Glomerular endothelial cell (primary cell): ENCODE results near the gene PLXNC1. TPM values are rescaled to one million over a fixed set of nuclear protein-coding genes. Genes with fewer than 3 reads are reported as not detected.
"Not testable (repeated sequence)": the region's sequence is repeated elsewhere in the genome, so short reads cannot be mapped to it uniquely, and the experiment has no call there.

Source experiments
- DNase-seq: peaks from one replicate; pipeline ENCODE4 v3.0.0-alpha.2; 2011; ENCODE audit warnings: low read depth, low spot score; ENCODE audit errors: extremely low read depth
- total RNA-seq: library from RNA; depleted of rRNA; stranded (reverse); fragments of >200 nt; gene quantifications from 2 replicates; pipeline ENCODE4 v1.2.3, GENCODE V29; 2015

The PLXNC1 gene
- total RNA-seq, 1 donor from 2014 or later = 0.99 TPM

DNA sequence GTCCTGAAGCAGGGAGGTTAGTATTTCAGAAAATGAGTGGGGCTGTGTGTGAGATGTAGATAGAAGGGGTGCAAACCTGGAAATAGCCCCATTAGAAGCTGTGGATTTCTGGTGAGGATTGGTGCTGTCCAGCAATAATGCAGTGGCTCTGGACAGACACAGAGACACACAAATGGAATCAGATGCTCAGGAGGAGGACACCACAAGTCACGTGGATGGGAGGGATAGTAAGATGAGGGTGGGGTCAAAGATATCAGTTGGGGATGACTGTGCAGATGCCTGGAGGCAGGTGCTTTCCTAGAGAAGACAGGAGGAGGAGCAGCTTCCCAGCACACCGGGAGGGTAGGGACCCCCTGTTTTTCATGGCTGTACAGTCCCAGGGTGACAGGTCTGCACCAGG lies 136.5 kb downstream of the PLXNC1 start:
- no peak for DNase-seq

DNA sequence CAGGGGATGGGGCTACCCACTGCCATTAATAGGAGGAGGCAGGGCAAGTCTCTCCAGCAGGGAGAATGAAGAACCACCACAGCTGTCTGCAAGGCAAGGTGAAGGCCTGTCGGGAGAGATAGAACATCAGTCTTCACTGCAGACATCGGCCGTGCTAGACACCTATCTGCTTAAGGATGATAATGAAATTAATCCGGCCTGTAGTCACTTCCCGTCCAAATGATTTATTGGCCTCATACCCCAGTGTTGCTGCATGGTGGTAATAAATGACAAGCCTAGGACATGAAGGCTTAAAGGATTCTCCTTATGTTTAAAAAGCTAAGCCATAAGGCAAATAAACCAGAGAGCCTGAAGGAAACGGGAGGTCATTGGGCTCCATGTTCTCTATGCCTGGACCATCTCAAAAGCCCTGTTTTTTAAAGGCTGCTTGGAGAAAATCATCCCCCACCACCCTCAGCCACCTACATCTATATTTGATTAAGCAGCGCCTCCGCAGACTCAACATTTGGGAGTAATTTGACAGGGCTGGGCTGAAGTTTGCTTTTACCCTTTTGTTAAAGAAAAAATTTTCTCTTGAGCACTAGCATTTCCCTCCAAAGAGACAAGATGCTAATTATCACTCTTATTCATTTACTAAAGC lies 137.7 kb downstream of the PLXNC1 start:
- DNase-seq = no peak

DNA sequence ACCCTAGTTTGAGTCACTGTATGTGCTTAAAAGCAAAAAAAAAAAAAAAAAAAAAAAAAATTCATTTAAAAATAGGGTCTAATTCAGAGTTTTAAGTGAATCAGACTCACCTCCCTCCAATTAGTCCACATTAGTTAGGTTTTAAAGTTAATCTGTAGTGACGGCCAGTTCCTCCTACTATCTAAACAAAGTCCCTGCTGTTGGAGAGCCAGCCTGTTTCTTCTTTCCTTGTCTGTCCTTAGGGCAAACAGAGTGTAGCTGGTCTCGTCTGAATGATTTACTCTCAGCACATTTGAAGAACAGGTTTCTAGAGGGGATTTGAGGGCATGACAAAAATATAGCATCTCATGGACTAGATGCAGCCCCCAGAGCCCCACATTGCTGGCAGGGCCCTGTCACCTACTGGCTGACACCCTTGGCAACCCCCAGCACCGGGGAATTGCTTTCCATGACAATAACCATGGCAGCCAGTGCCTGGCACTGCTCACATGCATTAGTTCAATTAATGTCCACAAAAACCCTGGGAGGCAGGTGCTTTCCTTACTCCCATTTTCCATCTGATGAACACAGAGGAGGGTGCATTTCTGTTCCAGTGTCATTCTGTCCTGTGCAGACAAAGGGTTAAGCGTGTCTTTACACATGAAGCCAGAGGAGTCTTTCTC lies 138.3 kb downstream of the PLXNC1 start:
- no peak for DNase-seq

DNA sequence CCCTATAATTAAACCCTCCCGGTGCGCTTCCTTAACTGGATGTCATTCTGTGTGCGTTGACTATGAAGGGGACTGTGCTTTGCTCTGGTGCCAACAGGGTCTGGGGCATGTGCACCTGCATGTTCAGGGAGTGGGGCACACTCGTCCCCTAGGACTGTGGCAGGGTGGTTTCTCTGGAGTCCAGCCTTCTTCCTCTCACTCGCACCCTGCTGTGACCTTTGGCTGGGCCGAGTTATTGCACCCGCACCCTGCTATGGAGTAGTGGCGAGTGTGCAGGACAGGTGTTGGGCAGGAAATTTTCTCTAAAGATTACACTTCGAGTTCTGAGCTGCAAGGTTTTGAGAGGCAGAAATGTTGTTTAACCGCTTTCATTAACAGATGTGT lies 138.9 kb downstream of the PLXNC1 start:
- no peak for DNase-seq

DNA sequence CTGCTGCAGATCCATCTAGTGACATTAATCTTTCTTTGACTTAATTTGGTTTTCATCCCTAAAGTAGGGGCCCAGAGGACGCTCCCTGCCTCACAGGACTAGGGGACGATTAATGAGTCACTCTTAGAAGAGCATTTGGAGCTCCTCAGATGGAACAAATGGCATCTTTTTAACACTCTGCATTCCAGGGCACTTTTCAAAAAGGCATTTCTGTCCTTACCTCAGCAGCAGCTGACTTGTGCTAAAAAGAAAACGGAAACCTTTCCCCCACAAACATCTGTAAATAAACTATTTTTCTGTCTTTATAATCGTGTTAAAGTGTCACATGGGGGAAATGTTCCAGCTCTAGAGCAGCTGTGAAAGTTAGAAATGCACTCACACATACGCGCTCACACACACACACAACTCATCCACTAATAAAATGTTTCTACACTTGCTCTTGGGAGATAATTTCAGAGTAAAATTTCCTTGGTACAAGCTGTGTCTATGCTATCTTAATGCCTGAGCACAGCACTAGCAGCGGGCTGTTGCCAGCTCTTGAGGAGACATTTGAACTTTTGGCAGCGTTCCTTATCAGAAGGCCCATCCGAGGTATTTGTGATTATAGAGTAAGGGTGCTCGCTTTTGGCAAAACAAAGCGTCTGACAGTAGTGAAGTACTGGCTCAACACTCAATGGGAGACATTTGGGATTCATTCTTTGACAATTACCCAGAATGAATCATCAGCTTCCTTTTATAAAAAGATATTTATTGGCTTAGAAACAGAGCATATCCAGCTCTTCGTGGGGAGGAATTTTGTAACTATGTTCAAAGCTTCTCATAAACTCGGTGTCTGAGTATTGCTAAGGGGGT lies 141.3 kb downstream of the PLXNC1 start:
- DNase-seq = no peak

DNA sequence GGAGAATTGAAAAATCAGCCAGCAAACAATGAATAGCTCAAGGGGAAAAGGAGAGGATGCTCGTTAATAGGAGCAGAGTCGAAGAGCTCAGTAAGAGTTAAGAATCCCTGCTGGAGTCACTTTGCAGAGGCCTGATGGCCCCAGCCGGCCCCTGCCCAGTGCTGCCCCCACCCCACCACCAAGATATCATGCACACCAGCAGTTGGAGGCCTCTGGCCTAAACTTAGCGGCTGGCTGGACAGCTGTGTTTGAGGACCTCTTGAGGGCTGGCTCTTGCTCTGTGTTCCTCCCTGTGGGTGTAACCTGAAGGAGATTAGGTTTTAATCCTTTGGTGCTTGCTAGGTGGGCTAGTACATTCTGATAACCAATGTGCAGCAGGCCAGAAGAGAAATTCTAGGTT lies 142.0 kb downstream of the PLXNC1 start:
- DNase-seq = no peak

DNA sequence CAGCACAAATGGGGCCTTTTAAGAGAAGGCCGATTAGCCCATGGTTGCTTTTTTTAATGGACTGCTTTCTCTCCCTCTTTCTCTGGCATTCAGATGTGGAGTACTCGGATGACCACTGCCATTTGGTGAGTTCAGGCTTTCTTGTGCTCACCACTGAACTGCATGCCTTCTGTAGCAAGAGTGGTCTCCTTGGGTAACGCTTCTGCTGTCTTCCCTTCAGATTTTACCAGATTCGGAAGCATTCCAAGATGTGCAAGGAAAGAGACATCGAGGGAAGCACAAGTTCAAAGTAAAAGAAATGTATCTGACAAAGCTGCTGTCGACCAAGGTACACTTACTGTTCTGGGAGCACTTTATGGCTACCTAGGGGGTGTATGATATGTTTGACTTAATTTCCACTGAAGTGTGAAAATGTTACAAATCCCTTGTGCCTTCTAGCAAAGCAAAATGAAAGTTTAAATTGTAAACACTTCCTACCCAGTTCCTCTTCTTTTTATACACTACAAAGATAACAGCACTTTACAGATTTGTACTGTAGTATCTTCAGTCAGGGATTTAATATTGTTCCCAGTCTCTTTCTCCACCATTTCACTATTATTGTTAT lies 148.8 kb downstream of the PLXNC1 start:
- DNase-seq = no peak

DNA sequence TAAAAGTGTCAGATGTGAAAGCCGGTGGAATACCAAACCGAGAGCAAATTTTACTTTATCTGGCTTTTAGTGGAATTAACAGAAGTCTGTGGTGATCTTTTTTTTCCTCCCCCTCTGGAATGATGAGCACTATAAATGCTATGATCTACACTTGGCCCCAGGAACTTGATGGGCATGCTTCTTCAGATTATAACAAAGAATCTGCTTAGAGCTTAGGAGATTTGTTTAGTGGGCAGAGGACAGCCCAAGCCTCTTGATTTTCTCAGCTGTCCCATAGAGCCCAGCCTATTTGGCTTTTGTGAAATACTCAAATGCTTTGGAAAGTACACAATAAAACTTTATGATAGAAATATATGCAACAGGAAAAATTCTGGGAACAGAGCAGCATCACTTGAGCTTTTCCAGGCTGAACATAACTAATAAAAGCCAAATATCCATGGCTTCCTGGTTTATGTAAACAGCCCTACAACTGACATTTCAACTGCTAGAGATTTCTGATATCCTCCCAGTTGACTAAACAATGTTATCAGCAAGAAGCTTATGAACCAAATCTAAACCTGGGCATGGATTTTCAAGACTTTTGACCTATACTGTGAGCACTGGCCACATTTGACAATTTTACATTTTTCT lies 149.6 kb downstream of the PLXNC1 start:
- no peak for DNase-seq

DNA sequence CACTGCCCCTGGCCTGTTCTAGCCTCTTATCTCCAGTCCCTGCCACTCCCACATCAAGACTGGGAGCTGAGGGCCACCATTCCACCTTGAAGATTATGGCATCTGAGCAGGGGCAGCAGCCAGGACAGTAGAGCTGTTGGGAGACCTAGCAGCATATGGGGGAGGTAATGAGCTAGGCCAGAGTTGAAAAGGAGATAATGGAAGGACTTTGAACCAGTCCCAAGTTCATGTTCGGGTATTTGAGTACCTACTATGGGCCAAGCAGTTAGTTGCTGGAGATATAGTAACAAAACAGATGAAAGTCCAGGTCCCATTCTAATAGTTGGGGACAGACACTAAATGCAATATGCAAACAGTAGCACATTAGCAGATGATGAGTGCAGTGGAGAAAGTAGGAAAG lies 151.5 kb downstream of the PLXNC1 start:
- DNase-seq = no peak

DNA sequence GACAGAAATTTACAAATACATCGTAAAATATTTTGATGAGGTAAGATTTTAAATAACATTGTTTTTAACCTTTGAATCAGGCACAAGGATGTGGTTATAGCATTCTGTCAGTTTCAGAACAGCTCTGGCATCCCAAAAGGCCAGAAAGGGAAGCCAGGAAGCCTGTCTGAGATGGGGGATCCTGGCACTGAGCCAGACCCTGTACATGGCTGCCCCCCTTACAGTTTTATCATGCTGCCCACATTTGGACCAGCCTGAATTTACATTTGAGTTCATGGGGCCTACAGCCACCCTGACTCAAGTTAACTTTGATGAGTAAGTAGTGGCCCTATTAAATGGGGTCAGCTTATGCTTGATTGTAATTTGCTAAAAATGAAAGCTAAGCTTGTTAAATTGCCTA lies 155.6 kb downstream of the PLXNC1 start:
- DNase-seq = no peak

DNA sequence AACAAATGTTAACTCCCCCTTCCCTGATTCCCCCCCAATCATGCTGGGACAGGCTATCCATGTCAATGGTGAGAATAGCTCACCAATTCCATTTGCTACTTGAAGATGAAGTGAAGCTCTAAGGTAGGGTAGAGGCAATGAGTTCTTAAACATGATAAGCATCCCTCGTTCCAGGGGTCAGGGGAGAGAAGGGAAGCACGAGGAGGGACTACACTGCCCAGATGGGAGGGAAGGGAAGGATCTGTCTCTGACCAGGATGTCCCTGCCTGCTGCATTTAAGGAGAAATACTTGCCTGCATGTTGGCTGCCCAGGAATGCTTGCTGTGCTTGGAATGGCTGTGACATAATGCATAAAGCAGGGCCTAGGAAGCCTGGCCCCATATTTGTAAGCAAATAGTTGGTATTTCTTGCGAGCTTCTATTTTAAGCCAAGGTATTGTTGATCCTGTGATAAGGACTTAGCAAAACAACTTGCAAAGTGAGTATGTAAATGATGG lies 156.2 kb downstream of the PLXNC1 start:
- DNase-seq = no peak

DNA sequence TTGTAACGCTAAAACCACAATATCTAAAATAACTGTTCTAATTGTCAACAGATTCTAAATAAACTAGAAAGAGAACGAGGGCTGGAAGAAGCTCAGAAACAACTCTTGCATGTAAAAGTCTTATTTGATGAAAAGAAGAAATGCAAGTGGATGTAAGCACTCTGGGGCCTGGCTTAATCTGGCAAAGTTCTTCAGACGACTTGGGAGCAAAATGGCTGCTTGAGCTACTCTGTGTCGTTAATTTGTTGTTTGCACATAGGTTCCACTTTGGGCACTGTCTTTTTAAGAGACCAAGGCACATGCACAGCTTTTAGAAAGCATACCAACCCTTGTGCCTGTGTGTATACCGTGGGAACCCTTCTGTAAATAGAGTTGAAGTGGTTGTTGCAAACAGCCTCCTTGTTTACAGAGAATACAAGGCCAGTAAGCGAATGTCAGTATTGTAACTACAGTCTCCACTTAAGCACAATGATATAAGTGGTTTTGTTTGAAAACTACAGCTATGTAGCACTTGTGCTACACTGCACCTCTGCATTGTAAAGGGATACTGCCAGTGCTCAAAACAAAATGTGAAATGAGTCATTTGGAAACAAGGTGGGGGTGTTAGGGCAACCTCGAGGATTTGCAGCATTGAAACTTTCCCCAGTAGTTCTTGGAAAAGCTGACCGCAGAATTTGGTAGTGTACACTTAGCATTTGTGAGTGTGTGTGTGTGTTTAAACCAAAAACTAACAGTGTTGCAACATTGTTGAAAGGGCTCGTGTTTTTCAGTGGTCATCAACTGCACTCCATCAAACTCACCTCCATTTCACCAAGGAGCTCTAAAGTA lies 157.0 kb downstream of the PLXNC1 start:
- no peak for DNase-seq

DNA sequence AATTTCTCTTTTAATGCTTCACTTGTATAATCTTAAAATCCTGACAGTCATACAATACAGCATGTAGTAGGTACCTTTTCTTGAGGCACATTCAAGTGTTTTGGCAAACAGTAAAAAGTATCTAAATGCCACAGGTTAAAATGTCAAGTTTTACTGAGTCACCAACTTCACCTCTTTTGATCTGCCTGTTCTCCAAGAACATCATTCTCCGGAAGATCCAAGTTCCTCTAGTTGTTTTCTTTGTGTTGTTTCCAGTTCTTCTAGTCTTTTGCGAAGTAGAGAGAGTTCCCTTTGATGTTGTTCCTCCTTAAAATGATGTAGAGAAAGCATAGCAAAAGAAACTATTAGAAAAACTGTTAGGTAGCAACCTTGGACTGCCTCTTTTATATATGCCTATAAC lies 160.2 kb downstream of the PLXNC1 start:
- DNase-seq = no peak

DNA sequence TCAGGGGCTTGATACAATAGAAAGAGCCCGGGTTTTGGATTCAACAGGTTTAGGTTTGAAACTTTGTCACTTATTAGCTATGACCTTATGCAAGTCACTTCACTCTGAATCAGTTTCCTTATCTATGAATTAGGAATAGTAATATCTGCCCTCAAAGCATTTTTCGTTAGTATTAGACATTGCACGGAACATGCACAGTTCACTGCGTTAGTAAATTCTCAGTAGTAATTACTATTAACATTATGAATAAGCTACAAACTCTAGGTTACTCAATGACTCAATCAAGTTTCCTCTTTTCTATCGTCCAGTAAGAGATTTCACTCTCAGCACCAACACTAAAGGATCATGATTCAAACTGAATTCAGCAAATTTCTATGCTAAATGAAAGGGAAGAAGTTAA lies 161.0 kb downstream of the PLXNC1 start:
- no peak for DNase-seq

DNA sequence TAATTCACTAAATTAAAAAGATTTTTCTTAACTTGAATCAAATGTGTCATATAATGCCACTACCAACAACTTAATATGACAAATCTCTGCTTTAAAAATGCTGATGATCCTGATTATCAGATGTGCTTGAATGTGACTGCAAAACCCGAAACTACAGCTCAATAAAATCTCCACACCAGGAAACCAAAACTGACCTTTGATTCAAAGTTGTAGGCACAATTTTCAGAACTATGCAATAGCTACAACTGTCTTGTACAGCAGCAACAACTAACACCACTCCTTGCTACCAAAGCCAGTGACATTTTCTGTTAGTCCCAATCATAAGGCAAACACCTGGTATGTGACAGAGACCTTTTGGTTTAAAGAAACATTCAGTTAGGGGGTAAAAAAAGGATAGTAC lies 164.0 kb downstream of the PLXNC1 start:
- DNase-seq = no peak

DNA sequence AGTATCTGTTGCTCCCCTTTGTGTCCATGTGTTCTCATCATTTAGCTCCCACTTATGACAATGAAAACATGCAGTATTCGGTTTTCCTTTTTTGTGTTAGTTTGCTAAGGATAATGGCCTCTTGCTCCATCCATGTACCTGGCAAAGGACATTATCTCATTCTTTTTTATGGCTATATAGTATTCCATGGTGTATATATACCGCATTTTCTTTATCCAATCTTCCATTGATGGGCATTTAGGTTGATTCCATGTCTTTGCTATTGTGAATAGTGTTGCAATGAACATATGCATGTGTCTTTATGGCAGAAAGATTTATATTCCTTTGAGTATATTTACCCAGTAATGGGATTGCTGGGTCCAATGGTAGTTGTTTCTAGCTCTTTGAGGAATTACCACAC lies 168.2 kb downstream of the PLXNC1 start:
- DNase-seq = not testable (repeated sequence)

DNA sequence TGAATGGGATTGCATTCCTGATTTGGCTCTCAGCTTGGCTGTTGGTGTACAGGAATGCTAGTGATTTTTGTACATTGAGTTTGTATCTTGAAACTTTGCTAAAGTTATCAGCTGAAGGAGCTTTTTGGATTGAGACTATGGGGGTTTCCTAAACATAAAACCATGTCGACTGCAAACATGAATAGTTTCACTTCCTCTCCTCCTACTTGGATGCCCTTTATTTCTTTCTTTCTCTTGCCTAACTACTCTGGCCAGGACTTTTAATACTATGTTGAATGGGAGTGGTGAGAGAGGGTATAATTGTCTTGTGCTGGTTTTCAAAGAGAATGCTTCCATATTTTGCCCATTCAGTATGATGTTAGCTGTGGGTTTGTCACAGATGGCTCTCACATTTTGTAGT lies 169.8 kb downstream of the PLXNC1 start:
- DNase-seq = no peak

DNA sequence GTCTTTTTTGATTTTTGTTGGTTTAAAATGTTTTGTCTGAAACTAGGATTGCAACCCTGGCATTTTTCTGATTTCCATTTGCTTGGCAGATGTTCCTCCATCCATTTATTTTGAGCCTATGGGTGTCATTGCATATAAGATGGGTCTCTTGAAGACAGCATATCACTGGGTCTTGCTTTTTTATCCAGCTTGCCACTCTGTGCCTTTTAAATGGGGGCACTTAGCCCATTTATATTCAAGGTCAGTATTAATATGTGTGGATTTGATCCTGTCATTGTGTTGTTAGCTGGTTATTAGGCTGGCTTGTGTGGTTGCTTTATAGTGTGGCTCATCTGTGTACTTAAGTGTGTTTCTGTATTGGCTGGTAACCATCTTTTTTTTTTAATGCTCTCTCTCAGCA lies 171.7 kb downstream of the PLXNC1 start:
- DNase-seq = no peak

DNA sequence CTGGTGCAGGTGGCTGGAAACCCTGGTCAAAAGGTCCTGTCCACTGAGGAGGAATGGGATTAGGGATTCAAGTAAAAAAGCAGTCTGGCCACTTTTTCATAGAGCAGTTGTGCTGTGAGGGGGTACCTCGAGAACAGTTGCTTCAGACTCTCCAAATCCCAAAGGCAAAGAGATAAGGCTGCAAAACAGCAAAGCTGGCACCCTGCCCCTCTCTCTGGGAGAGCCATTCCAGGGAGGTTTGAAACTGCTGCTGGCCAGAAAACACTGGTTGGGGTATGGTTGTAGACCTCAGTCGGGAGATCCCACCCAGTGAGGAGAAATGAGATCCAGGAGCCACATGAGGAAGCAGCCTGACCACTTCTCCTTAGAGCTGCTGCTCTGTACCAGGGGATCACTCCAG lies 174.0 kb downstream of the PLXNC1 start:
- DNase-seq = no peak

DNA sequence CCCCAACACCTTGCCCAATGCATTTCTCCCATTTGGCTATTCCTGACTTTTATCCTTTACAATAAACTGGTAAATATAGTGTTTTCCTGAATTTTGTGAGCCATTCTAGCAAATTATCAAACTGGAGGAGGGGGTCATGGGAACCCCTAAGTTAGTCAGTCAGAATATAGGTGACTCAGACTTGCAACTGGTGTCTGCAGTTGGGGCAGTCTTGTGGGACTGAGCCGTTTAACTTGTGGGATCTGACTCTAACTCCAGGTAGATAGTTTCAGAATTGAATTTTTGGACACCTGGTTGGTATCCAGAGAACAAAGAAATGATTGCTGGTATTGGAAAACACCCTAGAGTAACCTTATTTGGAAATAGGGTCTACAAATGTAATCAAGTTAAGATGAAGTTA lies 177.9 kb downstream of the PLXNC1 start:
- no peak for DNase-seq
